Measurements from ENCODE around the gene SESN3.
"Not testable (repeated sequence)": the region's sequence is repeated elsewhere in the genome, so short reads cannot be mapped to it uniquely, and the experiment has no call there.

The SESN3 gene

GRCh38 chr11:95254131-95254704 is 23.2 kb upstream of the SESN3 start:
- Histone ChIP-seq H3K36me3 (ENCODE audit: control insufficient read depth, insufficient read depth, low read length) (no peaks in the 10 kb centered on the region), H3K4me3 (replicated peaks; ENCODE audit: low read depth, low read length) (peak overlapping the region; percentile 30; the same call in 1 of the 2 replicates), H3K27me3 (replicated peaks; ENCODE audit: control insufficient read depth, insufficient read depth, low read length) (no peaks in the 10 kb centered on the region)
- TF ChIP-seq CTCF (IDR thresholded peaks at IDR 0.05; ENCODE audit: insufficient read depth, low read length, poor library complexity, severe bottlenecking), result no peak
- peak; percentile 76 for DNase-seq (ENCODE audit: extremely low read depth, insufficient read length)

GRCh38 chr11:95253141-95253540 is 22.1 kb upstream of the SESN3 start:
- no peaks in the 10 kb centered on the region for H3K27me3 ChIP-seq (replicated peaks; ENCODE audit: control insufficient read depth, insufficient read depth, low read length)
- no peak overlapping the region for H3K4me3 ChIP-seq (replicated peaks; ENCODE audit: low read depth, low read length)
- no peak for TF ChIP-seq CTCF (IDR thresholded peaks at IDR 0.05; ENCODE audit: insufficient read depth, low read length, poor library complexity, severe bottlenecking)
- H3K36me3 ChIP-seq (ENCODE audit: control insufficient read depth, insufficient read depth, low read length), result no peaks in the 10 kb centered on the region
- DNase-seq (ENCODE audit: extremely low read depth, insufficient read length), result no peak

GRCh38 chr11:95252586-95252985 is 21.6 kb upstream of the SESN3 start:
- DNase-seq (ENCODE audit: extremely low read depth, insufficient read length), result no peak
- Histone ChIP-seq H3K27me3 (replicated peaks; ENCODE audit: control insufficient read depth, insufficient read depth, low read length) (no peaks in the 10 kb centered on the region), H3K4me3 (replicated peaks; ENCODE audit: low read depth, low read length) (no peak overlapping the region), H3K36me3 (ENCODE audit: control insufficient read depth, insufficient read depth, low read length) (no peaks in the 10 kb centered on the region)
- no peak for TF ChIP-seq CTCF (IDR thresholded peaks at IDR 0.05; ENCODE audit: insufficient read depth, low read length, poor library complexity, severe bottlenecking)

GRCh38 chr11:95251896-95252295 is 20.9 kb upstream of the SESN3 start:
- H3K36me3 ChIP-seq (ENCODE audit: control insufficient read depth, insufficient read depth, low read length); H3K4me3 ChIP-seq (replicated peaks; ENCODE audit: low read depth, low read length); H3K27me3 ChIP-seq (replicated peaks; ENCODE audit: control insufficient read depth, insufficient read depth, low read length); DNase-seq (ENCODE audit: extremely low read depth, insufficient read length): not testable (repeated sequence)

GRCh38 chr11:95248666-95249467 is 17.9 kb upstream of the SESN3 start:
- no peaks in the 10 kb centered on the region for H3K36me3 ChIP-seq (ENCODE audit: control insufficient read depth, insufficient read depth, low read length)
- DNase-seq (ENCODE audit: extremely low read depth, insufficient read length), result peak; percentile 75
- TF ChIP-seq CTCF (IDR thresholded peaks at IDR 0.05; ENCODE audit: insufficient read depth, low read length, poor library complexity, severe bottlenecking), result no peak
- no peaks in the 10 kb centered on the region for H3K27me3 ChIP-seq (replicated peaks; ENCODE audit: control insufficient read depth, insufficient read depth, low read length)
- H3K4me3 ChIP-seq (replicated peaks; ENCODE audit: low read depth, low read length), result no peak overlapping the region

GRCh38 chr11:95247883-95248282 is 16.9 kb upstream of the SESN3 start:
- TF ChIP-seq CTCF (IDR thresholded peaks at IDR 0.05; ENCODE audit: insufficient read depth, low read length, poor library complexity, severe bottlenecking), result no peak
- Histone ChIP-seq H3K4me3 (replicated peaks; ENCODE audit: low read depth, low read length) (no peak overlapping the region), H3K27me3 (replicated peaks; ENCODE audit: control insufficient read depth, insufficient read depth, low read length) (no peaks in the 10 kb centered on the region), H3K36me3 (ENCODE audit: control insufficient read depth, insufficient read depth, low read length) (no peaks in the 10 kb centered on the region)
- DNase-seq (ENCODE audit: extremely low read depth, insufficient read length), result no peak
